Smooth muscle cell (in vitro differentiated cells): ENCODE results near the gene AHSP. TPM values are rescaled to one million over a fixed set of nuclear protein-coding genes. Genes with fewer than 3 reads are reported as not detected.

ENCODE experiments used
- DNase-seq: peaks from one replicate; lab custom pipeline; 2025; ENCODE audit not compliant: unreplicated experiment; lab: John Stamatoyannopoulos, UW
- H2AFZ ChIP-seq: fragments of 200-600 bp; sonication (generic); 2 replicates; pipeline ENCODE4 v1.6.0; 2016; ENCODE audit warnings: antibody characterized with exemption, low read depth, mild to moderate bottlenecking
- H3F3A ChIP-seq: fragments of 200-600 bp; sonication (generic); 2 replicates; pipeline ENCODE4 v1.6.0; 2017; ENCODE audit warnings: antibody characterized with exemption, low read depth
- H3K27ac ChIP-seq: fragments of 200-600 bp; sonication (generic); 2 replicates; pipeline ENCODE4 v1.5.1; 2016; ENCODE audit warnings: low read depth, mild to moderate bottlenecking
- H3K27me3 ChIP-seq: fragments of 200-600 bp; sonication (generic); 2 replicates; pipeline ENCODE4 v1.6.1; 2016; ENCODE audit warnings: low read depth, mild to moderate bottlenecking
- H3K36me3 ChIP-seq: fragments of 200-600 bp; sonication (generic); 2 replicates; pipeline ENCODE4 v1.5.1; 2016; ENCODE audit warnings: low read depth
- H3K4me1 ChIP-seq: fragments of 200-600 bp; sonication (generic); 2 replicates; pipeline ENCODE4 v1.5.1; 2016; ENCODE audit warnings: low read depth
- H3K4me2 ChIP-seq: fragments of 200-600 bp; sonication (generic); 2 replicates; pipeline ENCODE4 v1.6.0; 2016; ENCODE audit warnings: mild to moderate bottlenecking
- H3K4me3 ChIP-seq: fragments of 200-600 bp; sonication (generic); 2 replicates; pipeline ENCODE4 v1.5.1; 2016; ENCODE audit warnings: mild to moderate bottlenecking
- H3K79me2 ChIP-seq: fragments of 200-600 bp; sonication (generic); 2 replicates; pipeline ENCODE4 v1.6.0; 2016; ENCODE audit warnings: low read depth, mild to moderate bottlenecking
- H3K9ac ChIP-seq: fragments of 200-600 bp; sonication (generic); 2 replicates; pipeline ENCODE4 v1.6.0; 2016; ENCODE audit warnings: low read depth
- H3K9me3 ChIP-seq: fragments of 200-600 bp; sonication (generic); replicated peaks from 2 replicates; pipeline ENCODE4 v1.5.1; 2016; ENCODE audit warnings: low read depth
- H4K20me1 ChIP-seq: fragments of 200-600 bp; sonication (generic); 2 replicates; pipeline ENCODE4 v1.6.0; 2016; ENCODE audit warnings: low read depth
- CTCF ChIP-seq: fragments of 200-600 bp; sonication (generic); IDR thresholded peaks from 2 replicates; pipeline ENCODE4 v1.5.1; 2017; ENCODE audit warnings: borderline replicate concordance, mild to moderate bottlenecking, antibody characterized with exemption; ENCODE audit not compliant: insufficient read depth, poor library complexity, severe bottlenecking
- WGBS: methylation state at CpG from one replicate; pipeline ENCODE4 v1.1.7; 2016; ENCODE audit warnings: low lambda C conversion rate; 5-methylcytosine and 5-hydroxymethylcytosine counted together
- polyA plus RNA-seq: library from polyadenylated mRNA; unstranded; fragments of >200 nt; fragmentation: Nextera tagmentation; extraction: Ambion mirVana; gene quantifications from 2 replicates; pipeline ENCODE4 v1.2.1, GENCODE V29; 2016
- total RNA-seq: library from RNA; depleted of rRNA; stranded (reverse); fragments of >200 nt; gene quantifications from 2 replicates; pipeline ENCODE4 v1.2.3, GENCODE V29; 2014

Gene AHSP
- total and polyA plus RNA-seq, 2 experiments from 2014 or later, result not detected

DNA sequence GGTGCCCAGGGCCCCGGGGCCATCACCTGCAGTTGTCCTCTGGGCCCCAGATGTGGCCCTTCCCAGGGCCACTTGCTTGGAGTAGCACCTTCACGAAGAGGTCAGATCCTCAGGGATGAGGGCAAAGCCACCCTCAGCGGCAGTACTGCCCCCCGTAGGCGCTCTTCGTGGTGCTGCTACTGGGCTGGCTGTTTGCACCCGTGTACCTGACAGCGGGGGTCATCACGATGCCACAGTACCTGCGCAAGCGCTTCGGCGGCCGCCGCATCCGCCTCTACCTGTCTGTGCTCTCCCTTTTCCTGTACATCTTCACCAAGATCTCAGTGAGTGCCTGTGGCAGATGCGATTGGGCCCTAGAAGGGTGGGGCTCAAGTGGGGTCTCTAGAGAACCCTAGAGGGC, 42.1 kb upstream of the AHSP start:
- Histone ChIP-seq H3K4me3 (no peak overlapping the region), H3K79me2 (no peaks in the 10 kb centered on the region), H2AFZ (no peak overlapping the region), H3K4me1 (peaks cover 8% of the 10 kb centered on the region), H3K36me3 (no peaks in the 10 kb centered on the region), H3K27ac (no peak overlapping the region), H3K4me2 (no peak overlapping the region), H3F3A (no peaks in the 10 kb centered on the region), H3K9me3 (no peaks in the 10 kb centered on the region), H3K27me3 (peaks cover 32% of the 10 kb centered on the region), H3K9ac (no peak overlapping the region), H4K20me1 (peaks cover 6% of the 10 kb centered on the region)
- no peak for TF ChIP-seq CTCF
- no peak for DNase-seq
- WGBS, result 94% methylated on average over 17 of the region's 17 CpGs

DNA sequence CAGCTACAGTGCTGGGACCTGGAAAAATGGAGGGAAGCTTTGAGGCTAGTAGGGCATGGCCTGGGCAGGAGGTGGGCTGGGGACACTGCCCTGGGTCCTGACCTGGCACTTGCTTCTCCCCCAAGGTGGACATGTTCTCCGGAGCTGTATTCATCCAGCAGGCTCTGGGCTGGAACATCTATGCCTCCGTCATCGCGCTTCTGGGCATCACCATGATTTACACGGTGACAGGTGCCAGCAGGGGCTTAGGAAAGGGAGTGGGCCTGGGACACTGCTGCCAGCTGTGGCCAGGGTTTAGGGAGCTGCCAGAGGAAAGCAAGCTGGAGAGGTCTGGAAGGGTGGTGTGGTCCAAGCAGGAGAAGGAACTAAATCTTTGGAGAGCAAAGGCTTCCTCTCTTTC, 41.7 kb upstream of the AHSP start:
- Histone ChIP-seq H3K4me1 (peaks cover 8% of the 10 kb centered on the region), H3K27me3 (peaks cover 32% of the 10 kb centered on the region), H2AFZ (no peak overlapping the region), H3K79me2 (no peaks in the 10 kb centered on the region), H3K4me3 (no peak overlapping the region), H3K9me3 (no peaks in the 10 kb centered on the region), H3F3A (no peaks in the 10 kb centered on the region), H3K4me2 (no peak overlapping the region), H4K20me1 (peaks cover 6% of the 10 kb centered on the region), H3K27ac (no peak overlapping the region), H3K36me3 (no peaks in the 10 kb centered on the region), H3K9ac (no peak overlapping the region)
- no peak for TF ChIP-seq CTCF
- DNase-seq, result no peak
- WGBS, result 98% methylated on average over 5 of the region's 5 CpGs

- no peaks in the 10 kb centered on the region for H3K36me3 ChIP-seq
- 14% methylated on average over 48 of the region's 48 CpGs for WGBS
- H3K27ac ChIP-seq, result no peak overlapping the region
- H3K4me3 ChIP-seq, result peak overlapping the region; percentile 60
- no peaks in the 10 kb centered on the region for H3K79me2 ChIP-seq
- no peak for TF ChIP-seq CTCF
- H3K9ac ChIP-seq, result no peak overlapping the region
- H3K27me3 ChIP-seq, result peaks cover 32% of the 10 kb centered on the region
- H3K9me3 ChIP-seq, result no peaks in the 10 kb centered on the region
- no peak for DNase-seq
- H2AFZ ChIP-seq, result no peak overlapping the region
- peaks cover 8% of the 10 kb centered on the region for H3K4me1 ChIP-seq
- H4K20me1 ChIP-seq, result peaks cover 6% of the 10 kb centered on the region
- peak overlapping the region; percentile 99 for H3K4me2 ChIP-seq
- H3F3A ChIP-seq, result no peaks in the 10 kb centered on the region
Measured at GRCh38 chr16:31487071-31487719, 40.5 kb upstream of the AHSP start.
